HepG2 (cell line): ENCODE data around the gene SIT1. TPM values are rescaled to one million over a fixed set of nuclear protein-coding genes. Genes with fewer than 3 reads are reported as not detected.

Experiments used
- GLMP ChIP-seq: sonication (generic); formaldehyde crosslinking; IDR thresholded peaks from 2 replicates; pipeline ENCODE4 v1.9.0; 2021; ENCODE audit warnings: missing genetic modification reagents, mild to moderate bottlenecking, borderline replicate concordance
- NPAS2 ChIP-seq: sonication (generic); formaldehyde crosslinking; IDR thresholded peaks from 2 replicates; pipeline ENCODE4 v1.8.0; 2022; ENCODE audit warnings: mild to moderate bottlenecking, missing genetic modification reagents, borderline replicate concordance
- NR2F6 ChIP-seq, 2 experiments: IDR thresholded peaks; 2 replicates each; pipeline ENCODE4 v1.6.1; 2016; ENCODE audit warnings: antibody characterized with exemption in 1 of 2, mild to moderate bottlenecking in 1 of 2
- PAXIP1 ChIP-seq: sonication (generic); formaldehyde crosslinking; conservative IDR thresholded peaks from 2 replicates; pipeline ENCODE4 v1.4.0; 2020; ENCODE audit warnings: mild to moderate bottlenecking, missing genetic modification reagents, moderate library complexity
- SRY ChIP-seq: sonication (generic); formaldehyde crosslinking; IDR thresholded peaks from 2 replicates; pipeline ENCODE4 v1.8.0; 2022; ENCODE audit warnings: mild to moderate bottlenecking, missing genetic modification reagents
- TEAD2 ChIP-seq: sonication (generic); formaldehyde crosslinking; IDR thresholded peaks from 2 replicates; pipeline ENCODE4 v1.9.0; 2021; ENCODE audit warnings: missing genetic modification reagents
- ZFP36L1 ChIP-seq: sonication (generic); formaldehyde crosslinking; IDR thresholded peaks from 2 replicates; pipeline ENCODE4 v1.8.0; 2022; ENCODE audit warnings: mild to moderate bottlenecking, missing genetic modification reagents, moderate library complexity
- ZHX1 ChIP-seq: sonication (generic); formaldehyde crosslinking; IDR thresholded peaks from 2 replicates; pipeline ENCODE4 v1.8.1; 2022; ENCODE audit warnings: low read depth, mild to moderate bottlenecking, missing genetic modification reagents
- ZNF274 ChIP-seq: sonication (generic); formaldehyde crosslinking; IDR thresholded peaks from 2 replicates; pipeline ENCODE4 v1.5.1; 2020; ENCODE audit warnings: mild to moderate bottlenecking, missing genetic modification reagents
- ZNF296 ChIP-seq: sonication (generic); formaldehyde crosslinking; conservative IDR thresholded peaks from 2 replicates; pipeline ENCODE4 v1.5.0; 2020; ENCODE audit warnings: mild to moderate bottlenecking, missing genetic modification reagents
- ZNF335 ChIP-seq: sonication (generic); formaldehyde crosslinking; IDR thresholded peaks from 2 replicates; pipeline ENCODE4 v1.4.0; 2020; ENCODE audit warnings: missing genetic modification reagents
- ZNF441 ChIP-seq: sonication (generic); formaldehyde crosslinking; IDR thresholded peaks from 2 replicates; pipeline ENCODE4 v1.7.0; 2021; ENCODE audit warnings: missing genetic modification reagents, borderline replicate concordance
- polyA plus RNA-seq, 8 experiments: library from polyadenylated mRNA; depleted of rRNA in 3 of 8; stranded (reverse) in 7 of 8; unstranded in 1 of 8; fragments of >200 nt; fragmentation: Illumina TruSeq in 4 of 8; extraction: Trizol in 4 of 8; gene quantifications; 2 replicates each; pipeline versions ENCODE4 v1.2.1 to v1.2.3, GENCODE V29; 2011 to 2016; ENCODE audit warnings: low read depth in 4 of 8, missing spikeins in 1 of 8, mixed read lengths in 1 of 8; ENCODE audit not compliant: insufficient read depth in 1 of 8
- total RNA-seq, 5 experiments: library from RNA; depleted of rRNA; stranded (reverse); fragments of >200 nt; fragmentation: Illumina TruSeq; extraction: Trizol; gene quantifications; 2 replicates each; pipeline ENCODE4 v1.2.3, GENCODE V29; 2016; ENCODE audit warnings: low read depth in 1 of 5
- TF ChIP-seq, protein P1 (sequence below): sonication (generic); formaldehyde crosslinking; IDR thresholded peaks from 2 replicates; pipeline ENCODE4 v1.5.0; 2020; ENCODE audit warnings: missing genetic modification reagents, mild to moderate bottlenecking, borderline replicate concordance
- TF ChIP-seq, protein P2 (sequence below): sonication (generic); formaldehyde crosslinking; IDR thresholded peaks from 2 replicates; pipeline ENCODE4 v1.5.0; 2020; ENCODE audit warnings: mild to moderate bottlenecking, missing genetic modification reagents, moderate library complexity

Gene SIT1
- total and polyA plus RNA-seq, 2 of the 13 experiments (the other 11 are each of a cell fraction or from before 2014, with no cell fraction given): 0.09 to 6.7 TPM

DNA sequence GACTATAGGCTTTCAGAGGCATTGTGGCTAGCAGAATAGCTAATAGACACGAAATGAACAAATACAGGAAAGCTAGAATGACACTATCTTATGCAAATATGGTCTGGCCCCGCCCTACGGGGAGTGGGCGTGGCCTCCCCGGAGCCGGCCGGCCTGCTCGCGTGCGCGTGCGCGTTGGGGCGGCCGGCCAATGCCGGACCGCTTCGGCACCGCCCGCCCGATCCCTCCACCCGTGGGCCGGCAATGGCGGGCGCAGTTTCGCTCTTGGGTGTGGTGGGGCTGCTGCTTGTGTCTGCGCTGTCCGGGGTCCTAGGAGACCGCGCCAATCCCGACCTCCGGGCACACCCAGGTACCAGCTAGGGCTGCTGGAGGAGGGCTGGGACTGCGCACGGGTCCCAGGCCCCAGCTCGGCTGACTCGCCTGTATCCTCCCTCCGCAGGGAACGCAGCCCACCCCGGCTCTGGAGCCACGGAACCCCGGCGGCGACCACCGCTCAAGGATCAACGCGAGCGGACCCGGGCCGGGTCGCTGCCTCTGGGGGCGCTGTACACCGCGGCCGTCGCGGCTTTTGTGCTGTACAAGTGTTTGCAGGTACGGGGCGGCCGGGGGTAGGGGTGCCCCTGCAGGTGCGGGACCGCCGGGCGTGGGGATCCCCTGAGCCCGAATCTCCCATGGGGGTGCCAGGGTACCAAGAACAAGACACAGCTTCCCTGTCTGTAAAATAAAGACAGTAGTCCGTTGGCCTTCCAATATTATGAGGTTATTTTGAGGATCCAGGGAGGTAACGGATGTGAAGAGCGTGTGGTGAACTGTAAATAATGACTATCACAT lies 7.6 kb upstream of the SIT1 start, which contains the start of gene CCDC107 (continued):
- TF ChIP-seq, protein P1, sequence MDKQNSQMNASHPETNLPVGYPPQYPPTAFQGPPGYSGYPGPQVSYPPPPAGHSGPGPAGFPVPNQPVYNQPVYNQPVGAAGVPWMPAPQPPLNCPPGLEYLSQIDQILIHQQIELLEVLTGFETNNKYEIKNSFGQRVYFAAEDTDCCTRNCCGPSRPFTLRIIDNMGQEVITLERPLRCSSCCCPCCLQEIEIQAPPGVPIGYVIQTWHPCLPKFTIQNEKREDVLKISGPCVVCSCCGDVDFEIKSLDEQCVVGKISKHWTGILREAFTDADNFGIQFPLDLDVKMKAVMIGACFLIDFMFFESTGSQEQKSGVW (CRISPR knock-in tag): no peak
- no peak for TF ChIP-seq ZNF335 (CRISPR knock-in tag)
- TF ChIP-seq, protein P2, sequence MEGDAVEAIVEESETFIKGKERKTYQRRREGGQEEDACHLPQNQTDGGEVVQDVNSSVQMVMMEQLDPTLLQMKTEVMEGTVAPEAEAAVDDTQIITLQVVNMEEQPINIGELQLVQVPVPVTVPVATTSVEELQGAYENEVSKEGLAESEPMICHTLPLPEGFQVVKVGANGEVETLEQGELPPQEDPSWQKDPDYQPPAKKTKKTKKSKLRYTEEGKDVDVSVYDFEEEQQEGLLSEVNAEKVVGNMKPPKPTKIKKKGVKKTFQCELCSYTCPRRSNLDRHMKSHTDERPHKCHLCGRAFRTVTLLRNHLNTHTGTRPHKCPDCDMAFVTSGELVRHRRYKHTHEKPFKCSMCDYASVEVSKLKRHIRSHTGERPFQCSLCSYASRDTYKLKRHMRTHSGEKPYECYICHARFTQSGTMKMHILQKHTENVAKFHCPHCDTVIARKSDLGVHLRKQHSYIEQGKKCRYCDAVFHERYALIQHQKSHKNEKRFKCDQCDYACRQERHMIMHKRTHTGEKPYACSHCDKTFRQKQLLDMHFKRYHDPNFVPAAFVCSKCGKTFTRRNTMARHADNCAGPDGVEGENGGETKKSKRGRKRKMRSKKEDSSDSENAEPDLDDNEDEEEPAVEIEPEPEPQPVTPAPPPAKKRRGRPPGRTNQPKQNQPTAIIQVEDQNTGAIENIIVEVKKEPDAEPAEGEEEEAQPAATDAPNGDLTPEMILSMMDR (CRISPR knock-in tag): peak; percentile 92
- TF ChIP-seq GLMP (CRISPR knock-in tag): no peak
- TF ChIP-seq ZNF274 (CRISPR knock-in tag): peak; percentile 76; the same call in 1 of the 2 replicates
- TF ChIP-seq SRY: peak; percentile 57; the same call in 1 of the 2 replicates
- TF ChIP-seq PAXIP1 (CRISPR knock-in tag): 0 out of 2 replicates have a peak, but pooled peaks have one; percentile 2
- TF ChIP-seq ZHX1 (CRISPR knock-in tag): 0 out of 2 replicates have a peak, but pooled peaks have one; percentile 40
- TF ChIP-seq ZFP36L1 (CRISPR knock-in tag): 0 out of 2 replicates have a peak, but pooled peaks have one; percentile 53
- no peak for TF ChIP-seq ZNF296 (CRISPR knock-in tag)
- TF ChIP-seq ZNF441: peak; percentile 76; the same call in 1 of the 2 replicates
- TF ChIP-seq NR2F6 (IDR thresholded peaks at IDR 0.05): no peak
- peak; percentile 50; the same call in 1 of the 2 replicates for TF ChIP-seq NR2F6 (CRISPR knock-in tag; IDR thresholded peaks at IDR 0.05)
- TF ChIP-seq NPAS2: no peak
- no peak for TF ChIP-seq TEAD2 (CRISPR knock-in tag)
